HG03354 (cell line): ENCODE data around the gene CGB8.
"Not testable (repeated sequence)": the region's sequence is repeated elsewhere in the genome, so short reads cannot be mapped to it uniquely, and the experiment has no call there.

Experiments used
- ATAC-seq: cut with Tn5 transposase; IDR thresholded peaks from one replicate; pipeline ENCODE4 v1.9.1; 2021; ENCODE audit warnings: mild to moderate bottlenecking; ENCODE audit not compliant: unreplicated experiment, poor library complexity, severe bottlenecking

The CGB8 gene

GRCh38 chr19:49049011-49049410 is at the start of gene CGB8:
Gene CGB8 (minus strand): TSS chr19:49049111. CDS start chr19:49048739, 372 bp downstream.
- not testable (repeated sequence) for ATAC-seq

- ATAC-seq = no peak
Observed at GRCh38 chr19:49097453-49098288, 48.8 kb upstream of the CGB8 start.

- ATAC-seq = no peak
Observed at GRCh38 chr19:49094505-49095482, 45.9 kb upstream of the CGB8 start.

DNA sequence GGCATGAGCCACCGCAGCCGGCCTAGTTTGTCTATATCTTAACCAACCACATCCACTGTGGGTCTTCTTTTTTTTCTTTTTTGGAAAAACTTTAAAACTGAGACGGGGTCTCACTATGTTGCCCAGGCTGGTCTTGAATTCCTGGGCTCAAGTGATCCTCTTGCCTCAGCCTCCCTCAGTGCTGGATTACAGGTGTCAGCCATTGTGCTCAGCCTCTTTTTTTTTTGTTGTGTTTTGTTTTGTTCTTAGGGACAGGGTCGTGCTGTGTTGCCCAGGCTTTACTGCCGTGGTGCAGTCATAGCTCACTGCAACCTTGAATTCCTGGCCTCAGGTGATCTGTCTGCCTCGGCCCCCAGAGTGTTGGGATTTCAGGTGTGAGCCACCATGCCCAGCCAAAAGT is 43.8 kb upstream of the CGB8 start:
- ATAC-seq = no peak

- no peak for ATAC-seq
Observed at GRCh38 chr19:49091391-49092038, 42.6 kb upstream of the CGB8 start.

- ATAC-seq = no peak
Observed at GRCh38 chr19:49086296-49086695, 37.4 kb upstream of the CGB8 start.

- ATAC-seq = no peak
Observed at GRCh38 chr19:49085868-49086232, 36.9 kb upstream of the CGB8 start.

DNA sequence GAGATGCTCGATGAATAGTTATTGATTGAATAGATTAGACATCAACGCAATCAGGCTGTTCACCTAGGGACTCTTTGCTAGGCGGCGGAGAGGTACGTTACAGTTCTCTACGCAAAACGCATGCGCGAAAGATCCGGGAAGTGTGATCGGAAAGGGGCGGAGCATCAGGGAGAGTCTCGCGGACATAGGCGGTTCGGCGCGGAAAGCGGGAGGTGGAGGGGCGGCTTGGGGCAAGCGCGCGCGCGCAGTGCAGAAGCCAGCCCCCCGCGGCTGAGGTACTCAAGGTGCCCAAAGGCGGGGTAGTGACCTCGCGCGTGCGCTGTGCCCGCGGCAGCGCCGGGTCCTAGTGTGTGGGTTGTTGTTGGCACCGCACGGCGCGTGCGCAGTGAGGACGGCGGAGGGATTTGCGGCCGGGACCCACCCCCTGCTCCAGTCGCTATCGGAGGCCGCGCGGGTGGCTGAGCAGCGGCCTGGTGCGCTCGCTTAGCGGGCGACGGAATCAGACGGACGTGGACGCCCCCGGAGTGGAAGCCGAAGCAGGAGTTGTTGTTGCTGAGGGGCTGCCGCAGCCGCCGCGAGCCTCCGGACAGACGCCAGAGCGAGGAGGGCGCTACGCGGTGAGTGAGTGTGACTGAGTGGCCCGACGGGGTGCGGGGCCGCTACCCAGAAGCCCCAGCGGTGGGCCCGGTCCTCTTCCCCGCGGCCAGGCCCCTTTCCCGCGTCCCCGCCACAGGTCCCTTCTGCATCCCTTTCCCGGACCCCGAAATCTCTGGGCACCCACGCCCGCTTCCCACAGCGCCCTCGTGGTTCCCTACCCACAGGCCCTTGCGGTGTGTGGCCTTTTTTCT is 36.3 kb upstream of the CGB8 start, which contains the start of gene SNRNP70:
SNRNP70 (plus strand) TSS at position 432 of the 848 bp plus-strand sequence. CDS start 964 bp downstream, outside the sequence.
- ATAC-seq = peak; percentile 85

- no peak for ATAC-seq
Observed at GRCh38 chr19:49084206-49085019, 35.5 kb upstream of the CGB8 start.

DNA sequence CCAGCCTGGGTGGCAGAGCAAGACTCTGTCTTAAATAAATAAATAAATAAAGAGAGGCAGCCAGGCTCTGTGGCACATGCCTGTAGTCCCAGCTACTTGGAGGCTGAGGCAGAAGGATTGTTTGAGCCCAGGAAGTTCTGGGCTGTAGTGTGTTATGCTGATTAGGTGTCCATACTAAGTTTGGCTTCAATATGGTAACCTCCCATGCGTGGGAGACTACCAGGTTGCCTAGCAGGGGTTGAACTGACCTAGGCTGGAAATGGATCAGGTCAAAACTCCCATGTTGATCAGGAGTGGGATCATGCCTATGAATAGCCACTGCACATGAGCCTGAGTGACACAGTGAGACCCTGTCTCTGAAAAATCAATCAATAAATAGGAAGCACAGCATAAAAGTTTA is 32.4 kb upstream of the CGB8 start:
- ATAC-seq = no peak

DNA sequence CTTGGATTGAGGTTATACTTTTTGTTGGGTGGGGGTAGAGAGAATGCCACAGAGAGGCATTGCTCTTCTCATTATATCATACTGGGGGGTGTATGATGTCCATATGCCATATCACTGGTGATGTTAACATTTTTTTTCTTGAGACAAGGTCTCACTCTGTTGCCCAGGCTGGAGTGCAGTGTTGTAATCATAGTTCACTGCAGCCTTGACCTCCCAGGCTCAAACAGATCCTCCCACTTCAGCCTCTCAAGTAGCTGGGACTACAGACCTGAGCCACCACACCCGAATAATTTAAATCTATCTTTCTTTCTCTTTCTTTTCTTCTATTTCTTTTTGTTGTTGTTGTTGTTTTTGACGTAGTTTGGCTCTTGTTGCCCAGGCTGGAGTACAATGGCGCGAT is 31.5 kb upstream of the CGB8 start:
- no peak for ATAC-seq

DNA sequence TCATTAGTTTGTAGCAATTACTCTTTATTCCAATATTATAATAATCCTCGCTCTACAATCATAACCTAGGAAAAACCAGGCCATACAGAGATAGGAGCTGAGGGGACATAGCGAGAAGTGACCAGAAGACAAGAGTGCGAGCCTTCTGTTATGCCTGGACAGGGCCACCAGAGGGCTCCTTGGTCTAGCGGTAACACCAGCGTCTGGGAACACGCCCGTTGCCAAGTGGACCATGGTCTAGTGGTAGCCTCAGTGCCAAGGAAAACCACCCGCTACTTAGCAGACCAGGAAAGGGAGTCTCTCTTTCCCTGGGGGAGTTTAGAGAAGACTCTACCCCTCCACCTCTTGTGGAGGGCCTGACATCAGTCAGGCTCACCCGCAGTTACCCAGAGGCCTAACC is 26.0 kb upstream of the CGB8 start:
- not testable (repeated sequence) for ATAC-seq

DNA sequence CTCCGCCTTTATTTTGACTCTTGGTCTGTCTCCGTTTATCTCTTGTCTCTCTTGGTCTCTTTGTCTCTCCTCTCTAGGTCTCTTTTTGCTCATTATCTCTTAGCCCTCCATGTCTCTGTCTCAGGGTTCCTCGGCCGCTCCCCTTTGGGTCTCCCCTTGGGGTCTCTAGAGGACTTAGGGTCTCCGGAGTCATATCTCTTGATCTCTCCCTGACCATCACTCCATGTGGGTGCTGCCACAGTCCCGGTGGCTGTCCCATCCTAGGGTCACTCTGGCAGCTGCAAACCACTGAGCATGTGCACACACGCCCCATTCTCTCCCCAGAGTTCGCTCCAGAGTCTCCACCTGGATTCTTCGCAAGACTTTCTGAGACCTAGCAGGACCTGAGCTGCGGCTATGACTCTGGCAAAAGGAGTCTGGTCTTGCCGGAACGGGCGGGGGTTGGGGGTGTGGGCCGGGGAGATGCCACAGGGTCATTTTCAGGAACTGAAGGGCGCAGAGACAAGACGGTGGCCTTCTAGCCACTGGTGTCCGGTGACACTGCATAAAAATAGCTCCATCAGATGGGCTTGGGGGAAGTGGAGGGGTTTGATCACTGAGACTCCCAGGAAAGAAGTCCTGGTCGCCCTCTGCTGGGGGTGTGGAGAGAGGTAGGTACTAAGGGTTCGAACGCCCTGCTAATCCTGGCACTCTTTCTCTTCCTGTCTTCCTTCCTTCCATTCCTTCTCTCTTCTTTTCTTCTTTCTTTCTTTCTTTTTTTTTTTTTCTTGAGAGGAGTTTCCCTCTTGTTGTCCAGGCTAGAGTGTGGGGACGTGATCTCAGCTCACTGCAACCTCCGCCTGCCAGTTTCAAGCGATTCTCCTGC is 24.8 kb upstream of the CGB8 start:
- no peak for ATAC-seq

- no peak for ATAC-seq
Observed at GRCh38 chr19:49071860-49072547, 23.1 kb upstream of the CGB8 start.

DNA sequence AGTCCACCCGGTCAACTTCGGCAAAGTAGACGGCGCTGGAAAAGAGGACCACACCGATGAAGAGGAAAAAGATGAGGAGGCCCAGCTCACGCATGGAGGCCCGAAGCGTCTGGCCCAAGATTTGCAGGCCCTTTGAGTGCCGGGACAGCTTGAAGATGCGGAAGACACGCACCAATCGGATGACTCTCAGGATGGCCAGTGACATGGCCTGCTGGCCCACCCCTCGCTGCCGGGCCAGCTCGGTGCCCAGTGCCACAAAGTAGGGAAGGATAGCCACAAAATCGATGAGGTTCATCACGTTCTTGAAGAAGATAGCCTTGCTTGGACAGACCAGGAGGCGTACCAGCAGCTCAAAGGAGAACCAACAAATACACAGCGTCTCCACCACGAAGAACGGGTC is 21.5 kb upstream of the CGB8 start:
- no peak for ATAC-seq

- ATAC-seq = no peak
Observed at GRCh38 chr19:49069026-49069425, 20.1 kb upstream of the CGB8 start.

- ATAC-seq = no peak
Observed at GRCh38 chr19:49067554-49067953, 18.6 kb upstream of the CGB8 start.
